H1 (cell line): ENCODE measurements around the gene MORN5. TPM values are rescaled to one million over a fixed set of nuclear protein-coding genes. Genes with fewer than 3 reads are reported as not detected.

Experiments
- CEBPB ChIP-seq: IDR thresholded peaks from 2 replicates; pipeline ENCODE4 v1.6.1; 2012; ENCODE audit warnings: low read depth, low read length
- EZH2 ChIP-seq: fragments of 200-600 bp; sonication (generic); IDR thresholded peaks from 2 replicates; pipeline ENCODE4 v1.7.1; 2012; ENCODE audit warnings: low read depth, mild to moderate bottlenecking, moderate library complexity, low read length, inconsistent platforms; ENCODE audit not compliant: severe bottlenecking
- GABPA ChIP-seq: IDR thresholded peaks from 2 replicates; pipeline ENCODE4 v1.6.1; 2011; ENCODE audit warnings: mild to moderate bottlenecking, low read length, moderate library complexity, borderline replicate concordance; ENCODE audit not compliant: insufficient read depth
- MAFK ChIP-seq: IDR thresholded peaks from 2 replicates; pipeline ENCODE4 v1.6.1; 2012; ENCODE audit warnings: low read depth, mild to moderate bottlenecking, improper control_type of control experiment, low read length
- PHF8 ChIP-seq: fragments of 200-600 bp; sonication (generic); conservative IDR thresholded peaks from 2 replicates; pipeline ENCODE4 v1.7.1; 2012; ENCODE audit warnings: low read depth, mild to moderate bottlenecking, inconsistent platforms, low read length, moderate library complexity
- RXRA ChIP-seq: IDR thresholded peaks from 2 replicates; pipeline ENCODE4 v1.6.1; 2011; ENCODE audit warnings: low read depth, mild to moderate bottlenecking, low read length, moderate library complexity; ENCODE audit not compliant: insufficient read depth
- SRF ChIP-seq: IDR thresholded peaks from 2 replicates; pipeline ENCODE4 v1.6.1; 2011; ENCODE audit warnings: mild to moderate bottlenecking, low read depth, low read length, moderate library complexity
- polyA plus RNA-seq, 7 experiments: library from polyadenylated mRNA; depleted of rRNA in 3 of 7; stranded (reverse) in 5 of 7; unstranded in 2 of 7; fragments of >200 nt in 5 of 7; fragments of 200-250 nt in 2 of 7; gene quantifications; 1 replicate in 5 of 7; 2 replicates in 1 of 7; 4 replicates in 1 of 7; pipeline versions ENCODE4 v1.2.1 to v1.2.3, GENCODE V29; 2011 to 2013; ENCODE audit warnings: missing spikeins in 2 of 7, mixed read lengths in 2 of 7
- total RNA-seq: library from RNA; stranded (reverse); fragmentation: NEBNext Ultra II Directional; extraction: Animal tissue kit (Norgen Biotek cat#: 25700); gene quantifications from 2 replicates; pipeline ENCODE4 v1.2.1, GENCODE V29; 2021

The MORN5 gene
- total and polyA plus RNA-seq, 2 of the 8 experiments (the other 6 are each of a cell fraction or from before 2014, with no cell fraction given): not detected

DNA sequence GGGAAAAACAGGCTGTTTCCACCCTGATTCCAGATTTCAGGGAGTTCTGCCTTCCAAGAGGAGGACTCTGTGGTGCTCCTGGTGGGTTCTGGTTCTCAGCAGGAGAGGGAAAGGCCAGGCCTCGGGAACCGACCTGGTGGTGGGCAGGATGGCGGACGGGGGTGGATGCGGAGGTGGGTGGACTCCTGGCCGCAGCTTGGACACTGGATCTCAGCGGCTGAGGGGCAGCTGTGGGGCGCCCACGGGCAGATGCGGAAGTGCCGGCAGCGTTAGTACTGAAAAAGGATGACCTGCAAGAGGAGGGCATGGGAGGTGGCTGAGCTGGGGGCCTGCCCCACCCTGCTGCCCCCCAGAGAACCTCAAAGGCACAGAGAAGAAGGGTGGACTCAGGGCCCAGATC is 44.8 kb downstream of the MORN5 start (continued):
- TF ChIP-seq EZH2: no peak
- TF ChIP-seq MAFK: no peak
- TF ChIP-seq GABPA: no peak
- no peak for TF ChIP-seq PHF8
- no peak for TF ChIP-seq SRF
- no peak for TF ChIP-seq CEBPB
- TF ChIP-seq RXRA: no peak
